Nephron (organoid): ENCODE results near the gene DGCR6.
"Not testable (repeated sequence)": the region's sequence is repeated elsewhere in the genome, so short reads cannot be mapped to it uniquely, and the experiment has no call there.

Source experiments
- H3K27ac Mint-ChIP-seq, 3 experiments: 2 replicates each; pipeline ENCODE4 v1.8.0; 2020; ENCODE audit warnings: mixed read lengths in 3 of 3, mild to moderate bottlenecking in 2 of 3, moderate library complexity in 1 of 3
- H3K27me3 Mint-ChIP-seq: 2 replicates; pipeline ENCODE4 v1.8.0; 2021; ENCODE audit warnings: low read depth, mild to moderate bottlenecking, moderate library complexity, mixed read lengths
- H3K36me3 Mint-ChIP-seq: 2 replicates; pipeline ENCODE4 v1.8.0; 2020; ENCODE audit warnings: low read depth, mixed read lengths
- H3K4me1 Mint-ChIP-seq: 2 replicates; pipeline ENCODE4 v1.8.0; 2020; ENCODE audit warnings: mixed read lengths
- H3K4me3 Mint-ChIP-seq, 3 experiments: 2 replicates each; pipeline ENCODE4 v1.8.0; 2020; ENCODE audit warnings: mild to moderate bottlenecking in 3 of 3, mixed read lengths in 3 of 3, moderate library complexity in 2 of 3
- H3K9me3 Mint-ChIP-seq: 2 replicates; pipeline ENCODE4 v1.8.0; 2020; ENCODE audit warnings: mixed read lengths

The DGCR6 gene

DNA sequence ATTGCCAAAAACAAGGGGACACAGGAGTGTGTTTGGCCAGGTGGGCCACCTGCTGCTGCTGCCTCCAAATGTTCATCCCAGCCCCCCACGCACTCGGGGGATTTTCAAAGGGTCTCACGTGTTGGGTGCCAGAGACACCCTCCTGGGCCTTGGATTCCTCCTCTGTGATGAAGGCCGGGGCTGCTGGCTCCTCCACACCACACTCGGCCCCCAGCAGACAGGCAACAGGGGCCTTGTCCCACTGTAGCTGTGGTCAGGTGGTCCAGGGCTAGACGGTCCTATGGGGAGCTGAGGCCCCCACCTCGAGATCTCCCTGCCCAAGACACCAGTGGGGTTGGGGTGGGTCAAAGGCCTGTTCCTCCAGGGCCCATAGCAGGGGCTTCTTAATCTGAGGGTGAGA lies 55.1 kb downstream of the DGCR6 start:
- H3K9me3 Mint-ChIP-seq, H3K27ac Mint-ChIP-seq, H3K36me3 Mint-ChIP-seq, H3K27me3 Mint-ChIP-seq, H3K4me1 Mint-ChIP-seq, H3K4me3 Mint-ChIP-seq: not testable (repeated sequence)
